ENCODE measurements around the gene ZMYND8.
"Not testable (repeated sequence)": the region's sequence is repeated elsewhere in the genome, so short reads cannot be mapped to it uniquely, and the experiment has no call there.

DNA sequence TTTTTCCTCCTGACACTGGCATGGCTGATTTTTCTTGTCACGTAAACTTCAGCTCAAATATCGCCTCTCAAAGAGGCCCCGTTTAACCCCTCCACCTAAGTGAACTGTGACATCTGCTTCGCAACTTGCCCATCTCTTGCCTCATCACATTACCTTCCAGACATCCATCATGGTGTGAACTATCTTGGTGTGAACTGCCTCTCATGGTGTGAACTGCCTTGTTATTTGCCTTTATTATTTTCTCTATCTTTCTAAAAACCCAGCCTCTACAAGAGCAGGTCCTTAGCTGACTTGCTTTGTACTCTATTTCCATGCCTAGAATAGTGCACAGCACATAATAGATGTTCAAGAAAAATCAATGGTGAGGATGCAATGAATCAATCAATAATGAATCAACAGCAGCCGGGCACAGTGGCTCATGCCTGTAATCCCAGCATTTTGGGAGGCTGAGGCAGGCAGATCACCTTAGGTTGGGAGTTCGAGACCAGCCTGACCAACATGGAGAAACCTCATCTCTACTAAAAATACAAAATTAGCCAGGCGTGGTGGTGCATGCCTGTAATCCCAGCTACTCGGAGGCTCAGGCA, 95.9 kb downstream of the ZMYND8 start:
- TF ChIP-seq, protein P1, sequence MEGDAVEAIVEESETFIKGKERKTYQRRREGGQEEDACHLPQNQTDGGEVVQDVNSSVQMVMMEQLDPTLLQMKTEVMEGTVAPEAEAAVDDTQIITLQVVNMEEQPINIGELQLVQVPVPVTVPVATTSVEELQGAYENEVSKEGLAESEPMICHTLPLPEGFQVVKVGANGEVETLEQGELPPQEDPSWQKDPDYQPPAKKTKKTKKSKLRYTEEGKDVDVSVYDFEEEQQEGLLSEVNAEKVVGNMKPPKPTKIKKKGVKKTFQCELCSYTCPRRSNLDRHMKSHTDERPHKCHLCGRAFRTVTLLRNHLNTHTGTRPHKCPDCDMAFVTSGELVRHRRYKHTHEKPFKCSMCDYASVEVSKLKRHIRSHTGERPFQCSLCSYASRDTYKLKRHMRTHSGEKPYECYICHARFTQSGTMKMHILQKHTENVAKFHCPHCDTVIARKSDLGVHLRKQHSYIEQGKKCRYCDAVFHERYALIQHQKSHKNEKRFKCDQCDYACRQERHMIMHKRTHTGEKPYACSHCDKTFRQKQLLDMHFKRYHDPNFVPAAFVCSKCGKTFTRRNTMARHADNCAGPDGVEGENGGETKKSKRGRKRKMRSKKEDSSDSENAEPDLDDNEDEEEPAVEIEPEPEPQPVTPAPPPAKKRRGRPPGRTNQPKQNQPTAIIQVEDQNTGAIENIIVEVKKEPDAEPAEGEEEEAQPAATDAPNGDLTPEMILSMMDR (IDR thresholded peaks at IDR 0.05), result not testable (repeated sequence)
- TF ChIP-seq POLR2AphosphoS5 (IDR thresholded peaks at IDR 0.05; ENCODE audit: low read depth, low read length); TCF7L2 (IDR thresholded peaks at IDR 0.05; ENCODE audit: low read depth, low read length); SIN3A (IDR thresholded peaks at IDR 0.05; ENCODE audit: borderline replicate concordance, insufficient read depth, low read depth, low read length): not testable (repeated sequence)
- TF ChIP-seq, protein P2, sequence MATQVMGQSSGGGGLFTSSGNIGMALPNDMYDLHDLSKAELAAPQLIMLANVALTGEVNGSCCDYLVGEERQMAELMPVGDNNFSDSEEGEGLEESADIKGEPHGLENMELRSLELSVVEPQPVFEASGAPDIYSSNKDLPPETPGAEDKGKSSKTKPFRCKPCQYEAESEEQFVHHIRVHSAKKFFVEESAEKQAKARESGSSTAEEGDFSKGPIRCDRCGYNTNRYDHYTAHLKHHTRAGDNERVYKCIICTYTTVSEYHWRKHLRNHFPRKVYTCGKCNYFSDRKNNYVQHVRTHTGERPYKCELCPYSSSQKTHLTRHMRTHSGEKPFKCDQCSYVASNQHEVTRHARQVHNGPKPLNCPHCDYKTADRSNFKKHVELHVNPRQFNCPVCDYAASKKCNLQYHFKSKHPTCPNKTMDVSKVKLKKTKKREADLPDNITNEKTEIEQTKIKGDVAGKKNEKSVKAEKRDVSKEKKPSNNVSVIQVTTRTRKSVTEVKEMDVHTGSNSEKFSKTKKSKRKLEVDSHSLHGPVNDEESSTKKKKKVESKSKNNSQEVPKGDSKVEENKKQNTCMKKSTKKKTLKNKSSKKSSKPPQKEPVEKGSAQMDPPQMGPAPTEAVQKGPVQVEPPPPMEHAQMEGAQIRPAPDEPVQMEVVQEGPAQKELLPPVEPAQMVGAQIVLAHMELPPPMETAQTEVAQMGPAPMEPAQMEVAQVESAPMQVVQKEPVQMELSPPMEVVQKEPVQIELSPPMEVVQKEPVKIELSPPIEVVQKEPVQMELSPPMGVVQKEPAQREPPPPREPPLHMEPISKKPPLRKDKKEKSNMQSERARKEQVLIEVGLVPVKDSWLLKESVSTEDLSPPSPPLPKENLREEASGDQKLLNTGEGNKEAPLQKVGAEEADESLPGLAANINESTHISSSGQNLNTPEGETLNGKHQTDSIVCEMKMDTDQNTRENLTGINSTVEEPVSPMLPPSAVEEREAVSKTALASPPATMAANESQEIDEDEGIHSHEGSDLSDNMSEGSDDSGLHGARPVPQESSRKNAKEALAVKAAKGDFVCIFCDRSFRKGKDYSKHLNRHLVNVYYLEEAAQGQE (IDR thresholded peaks at IDR 0.05; ENCODE audit: insufficient read depth in 1 of 2, low read depth in 2 of 2, low read length in 1 of 2), result not testable (repeated sequence)

Data from Panc1 (cell line).